Motor neuron (in vitro differentiated cells): Measurements from ENCODE around the gene HS3ST5. TPM values are rescaled to one million over a fixed set of nuclear protein-coding genes. Genes with fewer than 3 reads are reported as not detected.
"Not testable (repeated sequence)": the region's sequence is repeated elsewhere in the genome, so short reads cannot be mapped to it uniquely, and the experiment has no call there.

Experiments
- ATAC-seq, 8 experiments: fragments of 200-7000 bp; cut with Tn5 transposase; replicated peaks in 6 of 8; 2 replicates each; pipeline ENCODE4 v1.8.0; 2021; ENCODE audit warnings: mild to moderate bottlenecking in 8 of 8, moderate library complexity in 8 of 8
- H3K27ac ChIP-seq, 2 donors: fragments of 250-450 bp; sonication (Bioruptor Pico); 2 replicates each; pipeline ENCODE4 v1.9.0; 2021; ENCODE audit warnings: antibody characterized with exemption in 2 of 2, mild to moderate bottlenecking in 2 of 2, moderate library complexity in 1 of 2
- H3K4me1 ChIP-seq, 2 donors: fragments of 250-450 bp; sonication (Bioruptor Pico); replicated peaks in 1 of 2; 2 replicates each; pipeline ENCODE4 v1.6.1; 2021; ENCODE audit warnings: antibody characterized with exemption in 2 of 2, mild to moderate bottlenecking in 2 of 2, moderate library complexity in 1 of 2
- H3K4me3 ChIP-seq, 5 donors: fragments of 250-450 bp; sonication (Bioruptor Pico); 2 replicates each; pipeline ENCODE4 v1.9.0; 2021; ENCODE audit warnings: antibody characterized with exemption in 5 of 5, mild to moderate bottlenecking in 5 of 5, moderate library complexity in 4 of 5
- WGBS, 10 experiments: fragments of 450-650 bp; shearing (Covaris generic); methylation state at CpG; one replicate each; pipeline ENCODE4 v1.0.0; 2022; 5-methylcytosine and 5-hydroxymethylcytosine counted together
- in situ Hi-C, 9 experiments: fragments of 400-800 bp; cut with MboI; loops; one replicate each; pipeline ENCODE4 v1.15.0; 2021; ENCODE audit warnings: low sequenced_read_pairs in 9 of 9, low pct_unique_long_range_greater_than_20kb in 2 of 9; ENCODE audit not compliant: unreplicated experiment in 9 of 9
- total RNA-seq, 8 experiments: library from RNA; unstranded; fragments of 300-600 nt; gene quantifications; 2 replicates each; pipeline versions ENCODE4 v1.2.3 to v1.2.4, GENCODE V29; 2022

HS3ST5 gene
- total RNA-seq, 8 experiments from 2014 or later = 1.4 to 7.1 (median 2.3) TPM

DNA sequence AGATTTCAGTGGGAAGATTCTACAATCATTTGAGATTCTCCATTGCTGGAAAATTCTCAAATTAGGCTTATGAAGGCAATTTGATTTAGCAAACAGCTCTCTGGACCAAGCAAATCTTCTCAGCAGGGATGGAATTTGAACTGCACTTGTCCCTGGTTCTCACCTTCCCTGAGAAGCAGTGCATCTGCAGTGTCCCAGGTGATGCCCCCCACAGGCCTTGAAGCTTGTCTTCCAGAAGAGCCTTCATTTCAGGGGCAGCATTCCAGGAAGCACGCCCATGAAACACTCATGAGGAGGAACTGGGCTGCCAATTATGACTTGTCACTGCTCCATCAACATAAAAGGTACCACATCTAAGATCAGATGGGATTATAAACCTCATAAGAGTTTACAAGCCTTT, 289.0 kb downstream of the HS3ST5 start:
- ATAC-seq = no peak
- no peak overlapping the region for H3K4me3 ChIP-seq
- in situ Hi-C loops = no loop called here
- no peak overlapping the region for H3K27ac ChIP-seq
- 22 to 83% (median 80%) methylated on average over 1 of the region's 1 CpG; no CpG with 5 or more reads in 5 of the 10 experiments for WGBS, 10 experiments
- peaks cover 0 to 13% of the 10 kb centered on the region in 2 donors for H3K4me1 ChIP-seq

DNA sequence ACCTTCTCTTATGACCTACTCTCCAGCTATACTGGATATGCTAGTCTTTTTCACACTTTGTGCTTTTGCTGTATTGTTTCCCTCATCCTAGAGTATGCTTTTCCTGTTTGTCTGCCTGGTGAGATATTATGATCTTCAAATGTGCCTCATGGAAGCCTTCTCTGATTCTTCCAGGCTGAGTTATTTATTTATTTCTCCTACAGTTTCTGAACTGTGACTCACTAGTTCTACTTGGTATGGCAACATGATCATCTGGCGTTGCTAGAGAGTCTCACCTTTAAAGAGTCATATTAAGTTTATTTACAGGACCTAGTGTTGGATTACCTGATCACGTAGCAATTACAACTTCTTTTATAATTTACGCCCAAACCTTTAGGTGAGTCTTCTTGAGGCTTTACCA, 290.7 kb downstream of the HS3ST5 start:
- 74 to 100% (median 94%) methylated on average over 2 to 3 of the region's 3 CpGs; no CpG with 5 or more reads in 3 of the 10 experiments for WGBS, 10 experiments
- Histone ChIP-seq H3K4me1 (peaks cover 0 to 11% of the 10 kb centered on the region in 2 donors), H3K4me3 (no peak overlapping the region), H3K27ac (no peak overlapping the region)
- no peak for ATAC-seq
- in situ Hi-C loops = no loop called here

DNA sequence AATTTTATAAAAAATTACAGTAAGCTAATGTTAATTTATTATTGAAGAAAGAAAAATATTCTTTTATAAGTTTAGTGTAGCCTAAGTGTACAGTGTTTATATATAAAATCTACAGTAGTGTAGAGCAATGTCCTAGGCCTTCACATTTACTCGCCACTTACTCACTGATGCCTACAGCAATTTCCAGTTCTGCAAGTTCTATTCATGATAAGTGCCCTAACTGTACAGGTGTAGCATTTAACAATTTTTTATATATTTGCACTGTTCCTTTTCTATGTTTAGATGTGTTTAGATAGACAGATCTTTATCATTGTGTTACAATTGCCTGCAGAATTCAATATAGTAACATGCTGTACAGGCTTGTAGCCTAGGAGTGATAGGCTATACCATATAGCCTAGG, 291.8 kb downstream of the HS3ST5 start:
- WGBS, 10 experiments = 80 to 100% (median 93%) methylated on average over 1 of the region's 1 CpG; no CpG with 5 or more reads in 1 of the 10 experiments
- in situ Hi-C loops = no loop called here

DNA sequence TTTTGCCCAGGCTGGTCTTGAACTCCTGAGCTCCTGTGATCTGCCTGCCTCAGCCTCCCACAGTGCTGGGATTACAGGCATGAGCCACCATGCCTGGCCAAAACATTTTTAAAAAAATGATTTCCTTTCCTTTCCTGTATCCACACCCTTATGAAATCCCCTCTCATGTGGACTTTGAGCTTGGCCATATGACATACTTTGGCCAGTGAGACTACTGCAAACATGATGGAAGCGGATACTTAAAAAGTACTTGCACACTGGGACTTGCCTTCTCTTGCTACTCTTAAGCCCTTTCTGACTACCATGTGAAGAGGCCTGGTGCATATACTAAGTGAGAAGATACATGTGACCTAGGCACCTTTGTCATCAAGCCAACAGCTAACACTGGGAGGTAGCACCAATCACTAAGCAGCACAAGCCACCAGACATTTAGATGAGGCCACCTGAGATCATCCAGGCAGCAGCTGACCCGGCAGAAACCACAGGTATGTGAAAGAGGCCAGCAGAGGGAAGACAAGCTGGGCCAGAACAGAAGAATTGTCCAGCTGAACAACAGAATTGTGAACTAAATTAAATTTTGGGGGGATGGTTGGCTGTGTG, 293.4 kb downstream of the HS3ST5 start:
- in situ Hi-C loops = no loop called here
- Histone ChIP-seq H3K4me1 (no peaks in the 10 kb centered on the region), H3K4me3 (no peak overlapping the region), H3K27ac (no peak overlapping the region)
- WGBS, 10 experiments = 40 to 100% (median 93%) methylated on average over 1 to 2 of the region's 2 CpGs; no CpG with 5 or more reads in 4 of the 10 experiments
- ATAC-seq = no peak

More for the DNA sequence above, 291.8 kb downstream of the HS3ST5 start:
- Histone ChIP-seq H3K4me1 (peaks cover 0 to 10% of the 10 kb centered on the region in 2 donors), H3K4me3 (no peak overlapping the region), H3K27ac (no peak overlapping the region)
- ATAC-seq = no peak

DNA sequence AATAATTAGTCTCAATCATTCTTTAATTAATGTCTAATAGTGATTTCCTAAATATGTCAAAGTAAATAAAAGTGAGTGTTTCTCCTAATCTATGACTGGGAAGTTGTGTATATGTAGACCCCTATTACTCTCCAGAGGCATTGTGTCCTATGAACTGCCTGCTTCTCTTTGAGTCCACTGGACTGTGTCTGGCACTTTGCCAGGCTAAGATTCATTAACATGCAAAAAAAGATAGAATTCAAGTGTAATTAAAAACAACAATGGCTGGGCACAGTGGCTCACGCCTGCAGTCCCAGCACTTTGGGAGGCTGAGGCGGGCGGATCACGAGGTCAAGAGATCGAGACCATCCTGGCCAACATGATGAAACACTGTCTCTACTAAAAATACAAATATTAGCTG, 298.3 kb downstream of the HS3ST5 start:
- ATAC-seq, in situ Hi-C loops, H3K4me1 ChIP-seq, H3K27ac ChIP-seq, H3K4me3 ChIP-seq: not testable (repeated sequence)
- 87 to 100% (median 97%) methylated on average over 2 to 5 of the region's 5 CpGs; no CpG with 5 or more reads in 5 of the 10 experiments for WGBS, 10 experiments

DNA sequence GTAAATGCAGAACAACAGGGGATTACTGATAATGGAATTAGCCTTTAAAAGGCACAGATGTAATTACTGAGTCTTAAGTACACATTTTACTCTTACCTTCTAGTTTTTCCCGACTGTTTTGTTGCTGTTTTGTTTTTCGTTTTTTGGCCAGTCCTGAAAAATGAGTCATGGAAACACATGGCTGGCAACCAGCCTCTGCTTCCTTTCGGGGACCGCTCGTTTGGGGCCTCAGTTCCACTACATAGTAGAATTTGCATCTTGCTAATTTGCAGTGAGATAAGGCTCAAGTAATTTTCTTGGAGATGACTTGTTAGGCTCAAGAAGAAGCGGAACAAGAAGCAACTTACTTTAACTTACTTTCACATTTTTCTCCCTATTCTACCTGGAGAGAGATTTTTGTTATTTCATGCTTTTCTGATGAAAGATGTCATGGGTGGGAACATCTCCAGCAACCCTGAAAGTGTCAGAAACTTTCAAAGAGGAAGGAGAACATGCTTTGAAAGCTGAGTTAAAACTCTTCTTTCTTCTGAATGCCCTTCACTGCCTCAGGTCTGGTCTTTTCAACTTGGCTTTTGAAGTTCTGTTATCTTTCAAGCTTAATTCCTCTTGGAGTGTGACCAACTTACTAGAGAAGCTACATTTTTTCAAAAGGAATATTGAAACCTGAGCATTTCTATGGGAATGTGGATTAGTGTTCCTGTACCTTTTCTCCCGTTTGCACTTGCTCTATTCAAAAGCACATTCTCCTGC, 300.4 kb downstream of the HS3ST5 start:
- no peaks in the 10 kb centered on the region for H3K4me1 ChIP-seq
- no peak overlapping the region for H3K4me3 ChIP-seq
- ATAC-seq = no peak
- WGBS, 10 experiments = 43 to 89% (median 77%) methylated on average over 1 to 7 of the region's 7 CpGs
- H3K27ac ChIP-seq = no peak overlapping the region
- in situ Hi-C loops = no loop called here

DNA sequence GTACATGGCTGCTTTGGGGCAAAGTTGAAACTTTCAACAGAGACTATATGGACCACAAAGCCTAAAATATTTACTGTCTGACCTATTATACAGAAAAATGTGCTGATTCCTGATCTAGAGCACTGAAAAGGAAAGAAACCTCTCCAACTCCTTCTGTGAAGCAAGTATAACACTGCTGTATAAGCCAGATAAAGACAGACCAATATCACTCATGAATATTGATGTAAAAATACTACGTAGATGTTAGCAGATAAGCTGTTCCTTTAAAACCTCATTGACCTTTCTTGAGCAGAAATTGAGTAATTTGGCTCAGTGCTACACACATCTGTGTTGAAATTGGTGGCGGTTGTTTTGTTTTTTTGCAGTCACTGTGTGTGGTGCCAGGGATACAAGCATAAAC, 302.0 kb downstream of the HS3ST5 start:
- Histone ChIP-seq H3K4me1 (no peaks in the 10 kb centered on the region), H3K4me3 (no peak overlapping the region), H3K27ac (no peak overlapping the region)
- ATAC-seq = no peak
- in situ Hi-C loops = no loop called here
- WGBS, 10 experiments = 33 to 100% (median 84%) methylated on average over 1 to 2 of the region's 2 CpGs; no CpG with 5 or more reads in 2 of the 10 experiments

DNA sequence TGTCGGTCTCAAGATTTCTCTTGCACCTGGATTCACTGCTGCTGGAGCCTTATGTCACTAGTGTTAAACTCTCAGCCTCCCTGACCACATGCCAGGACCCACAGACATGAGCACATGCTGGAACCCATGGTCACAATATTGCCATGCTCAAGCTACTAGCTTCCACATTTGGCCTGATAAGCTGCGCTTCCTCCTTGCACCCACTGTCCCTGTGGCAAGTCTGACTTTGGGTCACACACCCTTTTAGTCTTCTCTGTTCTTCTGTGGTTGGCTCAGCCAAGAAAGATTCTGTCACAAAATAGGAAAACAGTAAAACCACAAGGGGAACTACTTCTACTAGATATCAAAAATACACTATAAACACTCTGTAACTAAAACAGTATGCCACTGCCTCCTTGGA, 303.0 kb downstream of the HS3ST5 start:
- ATAC-seq = no peak
- H3K4me1 ChIP-seq = no peaks in the 10 kb centered on the region
- H3K27ac ChIP-seq = no peak overlapping the region
- WGBS, 10 experiments = 57 to 100% (median 100%) methylated on average over 1 to 2 of the region's 2 CpGs; no CpG with 5 or more reads in 7 of the 10 experiments
- H3K4me3 ChIP-seq = no peak overlapping the region
- in situ Hi-C loops = no loop called here

DNA sequence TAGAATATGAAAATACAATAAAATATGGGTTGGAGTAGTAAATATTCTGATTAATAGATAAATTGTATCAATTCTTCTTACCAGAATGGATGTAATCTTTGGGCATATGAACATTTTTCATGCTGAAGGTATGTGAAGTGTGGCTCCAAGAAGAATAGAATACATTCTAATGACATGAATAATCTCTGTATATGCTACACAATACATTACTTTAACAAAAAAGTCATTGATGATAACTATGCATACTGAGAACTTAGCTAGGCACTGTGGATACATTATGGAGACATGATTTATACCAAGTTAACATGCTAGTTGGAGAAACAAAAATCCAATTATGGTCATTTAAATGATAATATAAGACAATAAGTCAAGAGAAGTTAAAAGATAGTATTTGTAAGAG, 309.2 kb downstream of the HS3ST5 start:
- in situ Hi-C loops = no loop called here
- H3K4me3 ChIP-seq = no peak overlapping the region
- H3K27ac ChIP-seq = no peak overlapping the region
- no peaks in the 10 kb centered on the region for H3K4me1 ChIP-seq
- no peak for ATAC-seq

DNA sequence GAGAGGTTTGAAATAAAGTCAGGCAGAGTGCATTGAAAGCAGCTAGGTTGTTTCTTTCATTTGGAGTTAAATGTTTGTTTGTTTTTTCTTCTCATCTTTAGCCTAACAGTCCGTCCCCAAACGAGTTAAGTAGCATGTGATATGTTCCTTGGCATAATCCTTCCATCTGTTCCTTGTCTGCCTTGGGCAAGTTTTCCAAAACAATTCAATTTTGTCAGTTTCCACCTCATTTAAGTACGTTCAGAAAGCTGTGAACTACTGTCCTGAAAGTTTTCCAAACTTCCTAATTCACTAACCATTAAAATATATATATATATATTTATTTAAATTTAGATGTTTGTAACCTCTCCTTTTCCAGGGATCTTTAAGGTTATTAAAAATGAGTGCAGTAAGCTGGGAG, 310.1 kb downstream of the HS3ST5 start:
- Histone ChIP-seq H3K4me1 (no peaks in the 10 kb centered on the region), H3K27ac (no peak overlapping the region), H3K4me3 (no peak overlapping the region)
- ATAC-seq = no peak
- 0 to 87% (median 64%) methylated on average over 3 of the region's 3 CpGs for WGBS, 10 experiments
- in situ Hi-C loops = no loop called here

DNA sequence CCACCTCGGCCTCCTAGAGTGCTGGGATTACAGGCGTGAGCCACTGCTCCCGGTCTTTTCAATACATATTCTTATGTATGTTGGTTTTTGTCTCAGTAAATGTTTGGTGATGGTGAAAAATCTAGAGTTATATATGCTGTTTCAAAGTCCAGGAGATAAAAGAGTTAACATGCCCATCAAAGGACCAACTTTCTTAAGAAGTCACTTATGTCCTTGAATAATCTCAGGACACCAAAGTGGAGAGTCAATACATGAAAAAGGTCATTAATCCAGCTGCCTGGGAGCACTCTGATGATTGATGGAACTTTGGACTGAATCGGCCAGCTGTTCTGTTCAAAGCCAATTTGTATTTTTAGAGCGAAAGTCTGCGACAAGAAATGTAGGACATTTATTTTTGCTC, 312.1 kb downstream of the HS3ST5 start:
- no peak for ATAC-seq
- in situ Hi-C loops = no loop called here
- no peak overlapping the region for H3K27ac ChIP-seq
- 52 to 100% (median 85%) methylated on average over 1 to 6 of the region's 6 CpGs; no CpG with 5 or more reads in 1 of the 10 experiments for WGBS, 10 experiments
- H3K4me1 ChIP-seq = no peaks in the 10 kb centered on the region
- no peak overlapping the region for H3K4me3 ChIP-seq

DNA sequence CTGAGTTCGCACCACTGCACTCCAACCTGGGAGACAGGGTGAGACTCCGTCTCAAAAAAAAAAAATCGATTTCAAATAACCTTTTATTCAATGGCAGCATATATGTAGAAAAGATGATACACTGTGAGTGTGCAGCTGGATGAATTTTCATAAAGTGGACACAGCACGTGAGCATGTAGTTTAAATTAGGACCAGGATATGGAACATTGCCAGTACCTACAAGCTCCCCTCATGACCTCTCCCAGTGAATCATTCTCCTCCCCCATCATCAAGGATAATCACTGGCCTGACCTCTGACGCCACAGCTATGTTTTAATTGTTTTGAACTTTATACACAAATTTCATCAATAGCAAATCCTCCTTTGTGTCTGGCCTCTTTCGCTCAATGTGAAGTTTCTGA, 318.1 kb downstream of the HS3ST5 start:
- no peak overlapping the region for H3K27ac ChIP-seq
- H3K4me1 ChIP-seq = no peaks in the 10 kb centered on the region
- H3K4me3 ChIP-seq = no peak overlapping the region
- in situ Hi-C loops = no loop called here
- 55 to 100% (median 83%) methylated on average over 2 to 6 of the region's 6 CpGs; no CpG with 5 or more reads in 1 of the 10 experiments for WGBS, 10 experiments
- no peak for ATAC-seq

DNA sequence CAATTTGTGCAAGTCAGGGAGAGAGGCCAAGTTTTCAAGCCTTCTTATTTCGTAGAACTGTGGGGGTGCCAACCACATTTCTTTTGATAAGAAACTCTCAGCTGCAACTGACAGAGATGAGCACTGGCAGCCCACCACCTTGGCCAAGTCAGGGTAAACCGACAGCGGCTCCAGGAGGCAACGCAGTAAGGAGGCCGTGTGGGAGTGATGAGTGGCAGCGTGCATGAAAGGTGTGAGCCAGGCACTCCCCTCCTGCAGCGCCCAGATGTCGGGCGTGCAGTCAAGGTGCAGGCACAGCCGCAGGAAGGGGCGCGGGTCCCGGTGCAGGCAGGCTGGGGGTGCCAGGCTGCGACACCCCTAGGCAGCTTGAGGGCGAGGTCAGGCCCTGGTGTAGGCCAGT, 322.6 kb downstream of the HS3ST5 start:
- no peaks in the 10 kb centered on the region for H3K4me1 ChIP-seq
- ATAC-seq = no peak
- no peak overlapping the region for H3K27ac ChIP-seq
- in situ Hi-C loops = no loop called here
- 60 to 100% (median 93%) methylated on average over 1 to 9 of the region's 15 CpGs; no CpG with 5 or more reads in 5 of the 10 experiments for WGBS, 10 experiments
- no peak overlapping the region for H3K4me3 ChIP-seq

DNA sequence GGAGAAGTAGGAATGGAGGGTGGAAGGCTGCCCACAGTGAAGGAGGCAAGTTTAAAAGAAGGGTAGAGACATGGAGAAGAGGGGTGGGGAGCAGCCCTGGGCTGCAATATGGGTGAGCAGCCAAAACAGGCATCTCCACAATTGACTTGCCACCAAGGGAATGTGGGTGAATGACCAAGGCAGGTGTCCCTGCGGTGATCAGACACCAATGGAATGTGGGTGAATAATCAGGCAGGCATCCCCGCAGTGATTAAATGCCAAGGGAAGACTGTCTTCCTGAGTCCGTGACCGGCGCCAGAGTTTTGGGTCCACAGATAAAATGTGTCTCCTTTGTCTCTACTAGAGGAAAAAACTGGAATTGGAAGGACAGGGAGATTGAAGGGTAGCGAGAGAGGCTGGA, 325.7 kb downstream of the HS3ST5 start:
- 82 to 100% (median 90%) methylated on average over 1 to 6 of the region's 6 CpGs; no CpG with 5 or more reads in 6 of the 10 experiments for WGBS, 10 experiments
- H3K4me3 ChIP-seq, ATAC-seq, in situ Hi-C loops, H3K4me1 ChIP-seq, H3K27ac ChIP-seq: not testable (repeated sequence)
